ENCODE results near the gene ECPAS.
"Not testable (repeated sequence)": the region's sequence is repeated elsewhere in the genome, so short reads cannot be mapped to it uniquely, and the experiment has no call there.

Gene ECPAS

GRCh38 chr9:111411266-111411665, 72.9 kb downstream of the ECPAS start:
- DNase-seq: no peak

- DNase-seq: no peak
These were observed 76.4 kb downstream of the ECPAS start for GRCh38 chr9:111407813-111408212.

GRCh38 chr9:111405701-111406100, 78.5 kb downstream of the ECPAS start:
- DNase-seq: no peak

- not testable (repeated sequence) for DNase-seq
These were observed 82.7 kb downstream of the ECPAS start for GRCh38 chr9:111401486-111401885.

GRCh38 chr9:111400564-111400898, 83.7 kb downstream of the ECPAS start:
- DNase-seq: no peak

GRCh38 chr9:111399772-111400563, 84.2 kb downstream of the ECPAS start:
- no peak for DNase-seq

GRCh38 chr9:111399211-111399739, 84.9 kb downstream of the ECPAS start:
- no peak for DNase-seq

- no peak for DNase-seq
These were observed 90.2 kb downstream of the ECPAS start for GRCh38 chr9:111393971-111394370.

GRCh38 chr9:111389406-111389805, 94.8 kb downstream of the ECPAS start:
- DNase-seq: no peak

- DNase-seq: no peak
These were observed 97.8 kb downstream of the ECPAS start for GRCh38 chr9:111386386-111386785.

- no peak for DNase-seq
These were observed 103.2 kb downstream of the ECPAS start for GRCh38 chr9:111381006-111381405.

GRCh38 chr9:111375817-111376564, 108.2 kb downstream of the ECPAS start:
- DNase-seq: no peak

- DNase-seq: no peak
These were observed 109.1 kb downstream of the ECPAS start for GRCh38 chr9:111375062-111375461.

GRCh38 chr9:111372297-111372696, 111.9 kb downstream of the ECPAS start:
- no peak for DNase-seq

GRCh38 chr9:111366978-111367377, 117.2 kb downstream of the ECPAS start:
- DNase-seq: no peak

- DNase-seq: no peak
These were observed 121.7 kb downstream of the ECPAS start for GRCh38 chr9:111362526-111362925.

- no peak for DNase-seq
These were observed 123.3 kb downstream of the ECPAS start for GRCh38 chr9:111360881-111361280.

GRCh38 chr9:111356481-111357244, 127.5 kb downstream of the ECPAS start:
- peak; percentile 45 for DNase-seq

GRCh38 chr9:111352545-111352944, 131.6 kb downstream of the ECPAS start:
- no peak for DNase-seq

- no peak for DNase-seq
These were observed 133.6 kb downstream of the ECPAS start for GRCh38 chr9:111350556-111350955.

- no peak for DNase-seq
These were observed 134.4 kb downstream of the ECPAS start for GRCh38 chr9:111349766-111350165.

GRCh38 chr9:111348821-111349271, 135.3 kb downstream of the ECPAS start:
- DNase-seq: no peak

- not testable (repeated sequence) for DNase-seq
These were observed 149.8 kb downstream of the ECPAS start for GRCh38 chr9:111334318-111334863.
